Measurements from ENCODE around the gene CHKB. TPM values are rescaled to one million over a fixed set of nuclear protein-coding genes. Genes with fewer than 3 reads are reported as not detected.

The CHKB gene
- total RNA-seq, 2 donors from 2014 or later, result 72.3 to 86.2 TPM

DNA sequence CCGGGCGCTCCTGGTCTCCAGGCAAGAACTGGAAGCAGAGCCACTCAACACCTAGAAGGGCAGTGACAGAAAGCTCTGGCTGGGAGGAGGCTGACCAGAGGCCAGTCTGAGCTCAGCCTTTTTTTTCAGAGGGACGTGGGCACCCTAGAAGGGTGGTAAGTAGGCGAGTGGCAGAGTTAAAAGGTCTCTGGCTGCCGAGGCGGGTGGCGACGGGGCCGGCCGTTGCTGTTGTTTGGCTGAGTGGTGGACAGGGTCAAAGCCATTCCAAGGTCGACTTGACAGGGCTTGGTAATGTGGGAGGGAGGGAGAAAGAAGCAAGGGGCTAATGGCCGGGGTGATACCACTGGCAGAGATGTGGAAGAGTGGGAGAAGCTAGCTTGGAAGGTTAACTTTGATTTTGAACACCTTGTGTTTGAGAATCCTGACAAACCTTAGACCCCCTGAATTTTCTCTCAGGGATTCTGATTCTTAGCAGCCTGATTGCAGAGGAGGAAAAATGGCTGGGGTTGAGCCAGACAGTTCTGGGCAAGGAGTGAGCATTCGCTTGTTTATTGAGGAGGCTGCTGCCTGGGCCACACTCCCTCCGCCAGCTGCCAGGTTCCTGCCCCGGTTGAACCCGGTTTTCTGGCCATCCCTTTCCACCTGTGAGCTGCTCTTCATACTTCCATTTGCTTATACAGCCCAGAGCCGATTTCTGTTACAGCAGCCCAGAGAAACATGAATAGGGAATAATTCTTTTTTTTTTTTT is 19.1 kb downstream of the CHKB start:
- peaks cover 17% of the 10 kb centered on the region for H3K4me1 Mint-ChIP-seq
- no peak for ATAC-seq (replicated peaks)
- peak overlapping the region; percentile 91 for H3K4me3 Mint-ChIP-seq
- H3K9me3 Mint-ChIP-seq, result no peaks in the 10 kb centered on the region
- H3K36me3 Mint-ChIP-seq (ENCODE audit: low read depth), result peaks cover 2% of the 10 kb centered on the region
- H3K27me3 Mint-ChIP-seq, result no peaks in the 10 kb centered on the region
- H3K27ac Mint-ChIP-seq, result peak overlapping the region; percentile 79

DNA sequence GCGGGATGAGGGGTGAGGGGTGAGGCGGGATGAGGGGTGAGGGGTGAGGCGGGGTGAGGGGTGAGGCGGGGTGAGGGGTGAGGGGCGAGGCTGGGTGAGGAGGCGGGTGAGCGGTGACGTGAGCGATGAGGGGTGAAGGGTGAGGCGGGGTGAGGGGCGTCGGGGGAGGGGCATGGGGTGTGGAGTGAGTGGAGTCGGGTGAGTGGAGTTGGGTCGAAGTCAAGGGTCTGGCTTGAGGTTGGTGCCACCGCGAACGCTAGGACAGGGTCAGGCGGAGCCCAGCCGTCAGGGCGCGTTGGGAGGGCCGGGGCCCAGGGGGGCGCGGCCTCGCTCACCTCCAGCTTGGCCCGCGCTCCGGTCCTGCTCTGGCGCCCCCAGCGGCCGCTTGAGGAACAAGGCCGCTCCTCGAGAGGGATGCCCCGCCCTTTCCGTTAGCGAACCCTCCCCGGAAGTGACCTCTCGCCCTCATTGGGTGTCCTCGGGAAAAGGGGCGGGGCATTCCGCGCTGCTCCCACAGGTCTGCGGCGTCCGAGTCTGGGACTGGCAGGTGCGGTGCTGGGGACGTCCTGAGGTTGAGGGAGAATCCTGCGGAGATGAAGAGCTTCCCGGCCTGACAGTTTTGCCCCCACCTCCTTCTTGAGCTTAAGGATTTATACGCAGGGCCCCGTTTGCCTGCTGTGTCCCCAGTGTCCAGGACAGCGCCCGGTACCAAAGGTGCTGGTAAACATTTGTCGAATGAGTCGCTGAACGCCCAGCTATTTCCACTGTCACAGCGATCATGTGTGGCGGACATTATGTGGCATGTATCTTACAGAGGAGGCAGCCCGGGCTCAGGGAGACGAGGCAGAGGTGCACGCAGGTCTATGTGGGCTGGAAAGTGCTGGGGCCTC is 19.9 kb downstream of the CHKB start, which contains the start of gene SYCE3:
TSS of gene SYCE3 (minus strand) at position 397 of the 890 bp plus-strand sequence. CDS start 6,514 bp downstream, outside the sequence.
- Mint-ChIP-seq H3K36me3 (ENCODE audit: low read depth) (no peaks in the 10 kb centered on the region), H3K4me1 (peaks cover 17% of the 10 kb centered on the region), H3K4me3 (peak within 1 kb of the TSS; percentile 91), H3K27ac (peak within 1 kb of the TSS; percentile 79), H3K9me3 (no peaks in the 10 kb centered on the region), H3K27me3 (no peaks in the 10 kb centered on the region)
- peak; percentile 99 for ATAC-seq (replicated peaks)

DNA sequence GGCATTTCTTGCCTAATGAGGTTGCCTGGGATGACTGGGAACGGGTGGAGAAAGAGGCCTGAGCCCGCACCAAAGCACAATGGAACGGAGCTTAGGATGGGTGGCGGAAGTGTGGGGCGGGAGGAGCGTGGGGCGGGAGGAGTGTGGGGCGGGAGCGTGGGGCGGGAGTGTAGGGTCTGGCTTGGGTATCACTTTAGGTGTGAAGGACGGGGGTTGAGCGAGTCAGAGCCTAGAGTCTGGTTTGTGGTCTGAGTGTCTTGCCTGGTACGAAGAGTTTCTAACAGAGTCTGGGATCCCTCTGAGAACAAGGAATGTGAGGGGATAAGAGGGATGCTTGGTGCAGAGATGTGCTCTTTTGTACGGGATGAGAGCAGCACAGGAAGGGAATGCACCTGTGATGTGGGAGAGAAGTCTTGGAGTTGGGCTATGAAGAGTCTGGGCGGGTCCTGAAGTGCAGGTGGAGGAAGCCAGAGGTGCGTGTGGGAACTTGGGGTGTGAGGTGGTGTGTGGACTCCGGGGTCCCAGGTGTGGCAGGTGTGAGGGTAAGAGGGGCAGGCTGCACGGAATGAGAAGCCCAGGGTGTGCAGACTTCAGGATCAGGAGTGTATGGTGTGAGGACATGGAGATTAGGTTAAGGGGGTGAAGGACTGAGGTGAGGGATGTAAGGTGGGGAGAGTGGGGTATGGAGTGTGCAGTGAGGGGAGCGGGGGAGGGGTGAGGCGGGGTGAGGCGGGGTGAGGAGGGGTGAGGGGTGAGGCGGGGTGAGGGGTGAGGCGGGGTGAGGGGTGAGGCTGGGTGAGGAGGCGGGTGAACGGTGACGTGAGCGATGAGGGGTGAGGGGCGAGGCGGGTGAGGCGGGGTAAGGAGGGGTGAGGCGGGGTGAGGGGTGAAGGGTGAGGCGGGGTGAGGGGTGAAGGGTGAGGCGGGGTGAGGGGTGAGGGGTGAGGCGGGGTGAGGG is 21.0 kb downstream of the CHKB start:
- Mint-ChIP-seq H3K36me3 (ENCODE audit: low read depth) (no peaks in the 10 kb centered on the region), H3K4me3 (peak overlapping the region; percentile 66), H3K27ac (peak overlapping the region; percentile 53), H3K27me3 (no peaks in the 10 kb centered on the region), H3K4me1 (peaks cover 17% of the 10 kb centered on the region), H3K9me3 (no peaks in the 10 kb centered on the region)
- ATAC-seq (replicated peaks), result no peak

DNA sequence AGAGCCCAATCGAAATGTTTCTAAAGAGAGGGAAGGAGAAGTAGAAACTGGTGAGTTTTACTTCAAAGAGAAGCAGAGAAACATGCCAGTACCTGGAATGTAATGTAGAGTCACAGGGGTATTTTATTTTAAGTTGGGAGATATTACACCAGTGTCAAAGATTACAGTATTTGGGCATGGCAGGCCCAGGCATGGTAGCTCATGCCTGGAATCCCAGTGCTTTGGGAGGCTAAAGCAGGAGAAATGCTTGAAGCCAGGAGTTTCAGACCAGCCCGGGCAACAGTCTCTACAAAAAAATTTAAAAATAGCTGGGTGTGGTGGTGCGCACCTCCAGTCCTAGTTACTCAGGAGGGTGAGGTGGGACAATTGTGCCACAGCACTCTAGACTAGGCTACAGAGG is 22.6 kb downstream of the CHKB start:
- H3K27me3 Mint-ChIP-seq, result no peaks in the 10 kb centered on the region
- no peak overlapping the region for H3K27ac Mint-ChIP-seq
- no peak for ATAC-seq (replicated peaks)
- peaks cover 17% of the 10 kb centered on the region for H3K4me1 Mint-ChIP-seq
- H3K9me3 Mint-ChIP-seq, result no peaks in the 10 kb centered on the region
- no peaks in the 10 kb centered on the region for H3K36me3 Mint-ChIP-seq (ENCODE audit: low read depth)
- H3K4me3 Mint-ChIP-seq, result no peak overlapping the region

DNA sequence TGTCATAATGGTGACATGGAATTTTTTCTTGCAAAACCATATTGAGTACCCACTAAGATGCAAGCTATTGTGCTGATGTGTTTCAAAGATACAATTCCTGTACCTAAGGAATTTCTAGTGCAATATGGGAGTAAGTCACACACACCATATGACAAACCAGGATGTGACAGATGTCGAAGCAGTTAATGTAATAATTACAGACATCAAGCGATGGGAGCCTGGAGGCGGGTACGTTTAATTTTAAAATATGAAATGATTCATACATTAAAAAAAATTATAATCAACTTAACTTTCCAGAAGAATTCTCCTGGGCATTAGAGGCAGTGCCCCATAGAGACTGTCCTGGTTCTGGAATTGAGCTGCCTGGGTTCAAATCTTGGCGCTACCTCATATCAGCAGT is 25.9 kb downstream of the CHKB start:
- Mint-ChIP-seq H3K9me3 (no peaks in the 10 kb centered on the region), H3K36me3 (ENCODE audit: low read depth) (no peaks in the 10 kb centered on the region), H3K27ac (no peak overlapping the region), H3K4me3 (no peak overlapping the region), H3K4me1 (peaks cover 9% of the 10 kb centered on the region), H3K27me3 (no peaks in the 10 kb centered on the region)
- no peak for ATAC-seq (replicated peaks)

GRCh38 chr22:50553310-50553709 is 29.3 kb downstream of the CHKB start:
- H3K4me1 Mint-ChIP-seq, result no peaks in the 10 kb centered on the region
- no peak overlapping the region for H3K27ac Mint-ChIP-seq
- H3K36me3 Mint-ChIP-seq (ENCODE audit: low read depth), result no peaks in the 10 kb centered on the region
- no peaks in the 10 kb centered on the region for H3K27me3 Mint-ChIP-seq
- ATAC-seq (replicated peaks), result no peak
- no peak overlapping the region for H3K4me3 Mint-ChIP-seq
- H3K9me3 Mint-ChIP-seq, result no peaks in the 10 kb centered on the region

DNA sequence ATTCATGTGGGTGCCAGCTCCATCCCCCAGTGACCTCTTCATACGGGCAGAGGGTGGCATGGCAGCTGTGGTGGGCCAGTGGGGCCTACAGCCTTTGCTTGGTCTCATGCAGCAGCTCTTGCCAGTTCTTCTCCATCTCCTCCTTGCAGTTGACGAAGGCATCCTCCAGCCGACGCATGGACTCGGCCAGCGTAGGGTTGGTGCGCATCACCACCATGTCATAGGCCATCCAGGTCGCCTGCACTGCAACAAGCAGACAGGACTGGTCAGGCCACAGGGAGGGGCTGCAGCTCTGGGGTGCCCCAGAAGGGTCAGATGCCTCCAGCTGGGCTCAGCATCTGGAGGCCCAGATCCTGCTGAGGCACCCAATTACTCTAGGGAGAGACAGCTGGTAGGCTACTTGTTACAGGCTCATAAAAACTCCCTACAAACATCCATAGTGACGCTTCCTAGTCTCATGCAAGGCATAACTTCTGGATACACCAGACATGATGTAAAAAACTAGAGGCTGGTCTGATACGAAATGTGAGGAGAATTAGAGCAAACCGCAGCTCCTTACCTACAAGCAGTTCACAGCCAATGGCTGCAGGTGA is 31.4 kb downstream of the CHKB start:
- no peak overlapping the region for H3K27ac Mint-ChIP-seq
- no peak for ATAC-seq (replicated peaks)
- H3K36me3 Mint-ChIP-seq (ENCODE audit: low read depth), result no peaks in the 10 kb centered on the region
- H3K4me1 Mint-ChIP-seq, result no peaks in the 10 kb centered on the region
- H3K9me3 Mint-ChIP-seq, result no peaks in the 10 kb centered on the region
- peak overlapping the region; percentile 77 for H3K4me3 Mint-ChIP-seq
- H3K27me3 Mint-ChIP-seq, result no peaks in the 10 kb centered on the region

DNA sequence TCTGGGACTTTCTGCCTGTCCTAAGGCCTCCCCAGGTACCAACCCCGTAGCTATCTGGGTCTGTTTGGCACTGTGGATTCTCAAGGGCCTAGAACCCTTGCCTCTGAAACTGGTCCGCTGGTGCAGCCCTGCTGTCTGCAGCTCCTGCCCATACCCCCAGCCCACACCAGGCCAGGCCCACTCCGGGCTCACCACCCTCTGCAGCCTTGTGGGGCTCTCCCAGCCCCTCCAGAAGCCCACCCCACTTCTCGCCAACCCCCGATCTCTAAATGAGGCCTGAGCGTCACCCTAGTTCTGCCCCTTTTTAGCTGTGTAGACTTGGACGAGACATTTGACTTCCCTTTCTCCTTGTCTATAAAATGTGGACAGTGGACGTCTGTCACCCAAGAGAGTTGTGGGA is 32.3 kb downstream of the CHKB start:
- Mint-ChIP-seq H3K27ac (peak overlapping the region; percentile 84), H3K9me3 (no peaks in the 10 kb centered on the region), H3K27me3 (no peaks in the 10 kb centered on the region), H3K36me3 (ENCODE audit: low read depth) (no peaks in the 10 kb centered on the region), H3K4me3 (peak overlapping the region; percentile 77), H3K4me1 (peaks cover 4% of the 10 kb centered on the region)
- ATAC-seq (replicated peaks), result no peak

GRCh38 chr22:50548921-50549790 is 33.5 kb downstream of the CHKB start:
- no peaks in the 10 kb centered on the region for H3K36me3 Mint-ChIP-seq (ENCODE audit: low read depth)
- H3K27me3 Mint-ChIP-seq, result no peaks in the 10 kb centered on the region
- peaks cover 10% of the 10 kb centered on the region for H3K4me1 Mint-ChIP-seq
- peak overlapping the region; percentile 77 for H3K4me3 Mint-ChIP-seq
- ATAC-seq (replicated peaks), result peak; percentile 40
- H3K9me3 Mint-ChIP-seq, result no peaks in the 10 kb centered on the region
- peak overlapping the region; percentile 79 for H3K27ac Mint-ChIP-seq

DNA sequence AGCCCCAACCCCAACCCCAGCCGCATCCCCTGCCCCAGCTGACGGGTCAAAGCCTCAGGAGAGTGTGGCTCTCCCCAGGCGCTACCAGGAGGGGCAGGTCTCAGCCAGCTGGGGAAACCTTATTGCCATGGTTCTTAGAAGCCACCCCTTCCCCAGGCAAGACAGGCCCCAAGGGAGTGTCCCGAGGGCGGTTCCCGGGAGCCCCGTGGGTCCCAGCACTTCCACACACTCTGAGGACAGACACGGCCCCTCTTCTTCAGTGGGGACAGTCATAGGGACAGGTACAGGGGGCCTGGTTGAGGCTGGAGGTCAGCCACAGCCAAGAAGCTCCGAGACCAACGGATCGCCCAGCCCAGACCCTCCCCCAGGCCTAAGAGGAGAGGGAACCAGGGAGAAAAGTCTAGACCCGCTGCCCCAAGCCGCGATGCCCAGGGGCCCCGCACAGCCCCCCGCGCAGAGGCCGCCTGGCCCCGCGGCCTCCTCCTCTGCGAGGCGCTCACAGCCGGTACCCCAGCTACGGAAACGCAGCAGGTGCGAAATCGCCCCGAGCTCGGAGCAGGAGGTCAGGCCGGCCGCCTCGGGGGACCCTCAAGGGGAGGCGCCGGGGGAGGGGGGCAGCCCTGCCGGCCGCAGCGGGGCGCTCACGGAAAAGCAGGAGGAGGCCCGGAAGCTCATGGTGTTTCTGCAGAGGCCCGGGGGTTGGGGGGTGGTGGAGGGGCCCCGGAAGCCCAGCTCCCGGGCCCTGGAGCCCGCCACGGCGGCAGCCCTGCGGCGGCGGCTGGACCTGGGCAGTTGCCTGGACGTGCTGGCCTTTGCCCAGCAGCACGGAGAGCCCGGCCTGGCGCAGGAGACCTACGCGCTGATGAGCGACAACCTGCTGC is 34.4 kb downstream of the CHKB start:
- H3K4me3 Mint-ChIP-seq, result peak overlapping the region; percentile 62
- no peaks in the 10 kb centered on the region for H3K27me3 Mint-ChIP-seq
- ATAC-seq (replicated peaks), result peak; percentile 58
- H3K27ac Mint-ChIP-seq, result peak overlapping the region; percentile 83
- peaks cover 10% of the 10 kb centered on the region for H3K4me1 Mint-ChIP-seq
- H3K9me3 Mint-ChIP-seq, result no peaks in the 10 kb centered on the region
- no peaks in the 10 kb centered on the region for H3K36me3 Mint-ChIP-seq (ENCODE audit: low read depth)

GRCh38 chr22:50547263-50547985 is 35.2 kb downstream of the CHKB start:
- no peaks in the 10 kb centered on the region for H3K27me3 Mint-ChIP-seq
- H3K27ac Mint-ChIP-seq, result peak overlapping the region; percentile 83
- no peaks in the 10 kb centered on the region for H3K9me3 Mint-ChIP-seq
- H3K4me1 Mint-ChIP-seq, result peaks cover 13% of the 10 kb centered on the region
- ATAC-seq (replicated peaks), result no peak
- H3K4me3 Mint-ChIP-seq, result peak overlapping the region; percentile 62
- peaks cover 3% of the 10 kb centered on the region for H3K36me3 Mint-ChIP-seq (ENCODE audit: low read depth)

Data from activated T-helper 17 cell treated with anti-CD3 and anti-CD28 coated beads, Interleukin-2, amount 50 U/mL, for 72 hours (primary cell).